SK-N-MC (cell line): ENCODE data around the gene PGAM5.
A peak's percentile ranks its signal among the peaks of the same experiment; 100 is the strongest.
"Not testable (repeated sequence)": the region's sequence is repeated elsewhere in the genome, so short reads cannot be mapped to it uniquely, and the experiment has no call there.

Source experiments
- DNase-seq: peaks from one replicate; pipeline ENCODE4 v3.0.0-alpha.2; 2011; ENCODE audit warnings: low read depth, low spot score
- H3K27ac ChIP-seq: fragments of 200-600 bp; sonication (generic); 2 replicates; pipeline ENCODE4 v1.5.1; 2016; ENCODE audit warnings: mixed run types
- H3K36me3 ChIP-seq: fragments of 200-600 bp; sonication (generic); 2 replicates; pipeline ENCODE4 v1.6.1; 2017; ENCODE audit warnings: antibody characterized with exemption, low read length, mixed read lengths; ENCODE audit not compliant: insufficient read depth
- H3K4me3 ChIP-seq: fragments of 200-600 bp; sonication (generic); 2 replicates; pipeline ENCODE4 v1.5.1; 2016
- H3K9ac ChIP-seq: fragments of 200-600 bp; sonication (generic); 2 replicates; pipeline ENCODE4 v1.8.0; 2017; ENCODE audit warnings: mixed run types, mixed read lengths; ENCODE audit not compliant: insufficient read length
- H3K9me3 ChIP-seq: fragments of 200-600 bp; sonication (generic); 2 replicates; pipeline ENCODE4 v1.6.1; 2017; ENCODE audit warnings: low read depth, mild to moderate bottlenecking, antibody characterized with exemption, low read length, moderate library complexity, mixed read lengths
- EZH2 ChIP-seq: fragments of 200-600 bp; sonication (generic); IDR thresholded peaks from one replicate; pipeline ENCODE4 v1.6.1; 2017; ENCODE audit warnings: antibody characterized with exemption
- FOXP2 ChIP-seq: optimal IDR thresholded peaks from 2 replicates; pipeline ENCODE3; 2011; ENCODE audit warnings: mild to moderate bottlenecking, moderate library complexity; ENCODE audit not compliant: insufficient read depth; ENCODE audit errors: extremely low read length, control extremely low read depth
- POLR2AphosphoS5 ChIP-seq: IDR thresholded peaks from 2 replicates; pipeline ENCODE4 v1.6.1; 2012; ENCODE audit warnings: mild to moderate bottlenecking, low read depth, low read length, borderline replicate concordance

PGAM5 gene

DNA sequence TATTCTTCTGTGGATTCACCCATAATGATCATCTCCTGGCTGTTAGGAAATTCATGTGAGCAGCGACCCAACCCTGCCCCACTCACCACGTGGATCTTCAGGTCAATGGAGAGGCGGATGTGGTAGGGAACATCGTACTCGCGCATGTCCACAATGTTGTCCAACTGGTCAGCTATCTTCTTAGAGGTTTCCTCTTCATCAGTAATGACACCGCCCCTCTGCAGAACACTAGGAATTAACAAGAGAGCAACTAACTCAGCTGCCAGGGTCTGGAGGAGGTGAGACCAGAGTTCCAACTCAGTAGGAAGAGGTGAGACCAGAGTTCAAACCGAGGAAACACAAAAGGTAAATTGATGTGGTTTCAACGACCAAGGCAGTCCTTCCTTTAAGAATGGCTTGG lies 33.1 kb upstream of the PGAM5 start:
- H3K36me3 ChIP-seq = peaks cover 87% of the 10 kb centered on the region

DNA sequence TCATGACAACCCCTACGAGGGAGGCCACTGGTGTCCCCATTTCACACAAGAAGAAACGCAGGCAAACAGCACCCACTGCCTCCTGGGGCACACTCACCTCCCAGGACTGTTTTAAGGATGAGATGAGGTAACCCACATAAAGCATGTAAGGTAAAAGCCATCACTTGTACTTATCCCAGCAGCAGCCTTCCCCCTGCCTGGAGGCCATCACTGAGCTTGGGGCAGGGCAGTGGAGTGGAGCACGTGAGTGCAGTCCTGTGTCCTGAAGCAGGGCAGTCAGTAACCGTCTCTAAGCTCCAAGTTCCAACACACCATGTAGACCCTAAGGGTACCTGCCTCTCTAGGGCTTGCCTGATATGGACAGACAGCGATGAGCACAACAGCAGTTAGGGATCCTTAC lies 25.2 kb upstream of the PGAM5 start:
- Histone ChIP-seq H3K9ac (no peak overlapping the region), H3K36me3 (peaks cover 42% of the 10 kb centered on the region), H3K4me3 (peak overlapping the region; percentile 88), H3K9me3 (0 out of 2 replicates have a peak, but pooled peaks cover 4% of the 10 kb centered on the region), H3K27ac (no peak overlapping the region)
- DNase-seq = no peak
- TF ChIP-seq FOXP2 = no peak
- TF ChIP-seq POLR2AphosphoS5 = no peak
- no peak for TF ChIP-seq EZH2

More for the DNA sequence above, 33.1 kb upstream of the PGAM5 start:
- H3K27ac ChIP-seq = no peak overlapping the region
- TF ChIP-seq POLR2AphosphoS5 (no peak), EZH2 (no peak), FOXP2 (no peak)
- H3K9me3 ChIP-seq = no peaks in the 10 kb centered on the region
- H3K9ac ChIP-seq = no peak overlapping the region
- DNase-seq = no peak
- H3K4me3 ChIP-seq = no peak overlapping the region

DNA sequence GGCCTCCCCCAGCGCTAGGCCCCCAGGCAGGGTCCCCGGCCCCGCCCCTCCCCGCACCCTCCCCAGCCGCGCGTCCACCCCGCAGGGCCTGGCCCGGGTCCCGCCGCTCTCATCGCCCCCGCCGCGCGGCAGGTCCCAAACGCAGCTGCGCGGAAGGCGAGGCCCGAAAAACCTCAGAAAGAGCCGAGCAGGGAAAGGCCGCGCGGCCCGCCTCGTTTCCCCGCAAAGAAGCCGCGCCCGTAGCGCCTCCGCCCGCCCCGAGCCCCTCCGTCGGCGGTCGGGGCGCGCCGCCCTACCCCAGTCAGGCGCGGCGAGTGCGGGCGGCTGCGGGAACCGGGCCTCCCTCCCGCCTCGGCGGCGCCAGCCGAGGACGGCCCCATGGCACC lies 23.8 kb upstream of the PGAM5 start:
- no peak for TF ChIP-seq FOXP2
- TF ChIP-seq EZH2 = no peak
- TF ChIP-seq POLR2AphosphoS5 = no peak
- Histone ChIP-seq H3K9ac (peak overlapping the region; percentile 91), H3K9me3 (0 out of 2 replicates have a peak, but pooled peaks cover 4% of the 10 kb centered on the region), H3K4me3 (peak overlapping the region; percentile 88), H3K36me3 (peaks cover 44% of the 10 kb centered on the region), H3K27ac (peak overlapping the region; percentile 92)
- DNase-seq = no peak

DNA sequence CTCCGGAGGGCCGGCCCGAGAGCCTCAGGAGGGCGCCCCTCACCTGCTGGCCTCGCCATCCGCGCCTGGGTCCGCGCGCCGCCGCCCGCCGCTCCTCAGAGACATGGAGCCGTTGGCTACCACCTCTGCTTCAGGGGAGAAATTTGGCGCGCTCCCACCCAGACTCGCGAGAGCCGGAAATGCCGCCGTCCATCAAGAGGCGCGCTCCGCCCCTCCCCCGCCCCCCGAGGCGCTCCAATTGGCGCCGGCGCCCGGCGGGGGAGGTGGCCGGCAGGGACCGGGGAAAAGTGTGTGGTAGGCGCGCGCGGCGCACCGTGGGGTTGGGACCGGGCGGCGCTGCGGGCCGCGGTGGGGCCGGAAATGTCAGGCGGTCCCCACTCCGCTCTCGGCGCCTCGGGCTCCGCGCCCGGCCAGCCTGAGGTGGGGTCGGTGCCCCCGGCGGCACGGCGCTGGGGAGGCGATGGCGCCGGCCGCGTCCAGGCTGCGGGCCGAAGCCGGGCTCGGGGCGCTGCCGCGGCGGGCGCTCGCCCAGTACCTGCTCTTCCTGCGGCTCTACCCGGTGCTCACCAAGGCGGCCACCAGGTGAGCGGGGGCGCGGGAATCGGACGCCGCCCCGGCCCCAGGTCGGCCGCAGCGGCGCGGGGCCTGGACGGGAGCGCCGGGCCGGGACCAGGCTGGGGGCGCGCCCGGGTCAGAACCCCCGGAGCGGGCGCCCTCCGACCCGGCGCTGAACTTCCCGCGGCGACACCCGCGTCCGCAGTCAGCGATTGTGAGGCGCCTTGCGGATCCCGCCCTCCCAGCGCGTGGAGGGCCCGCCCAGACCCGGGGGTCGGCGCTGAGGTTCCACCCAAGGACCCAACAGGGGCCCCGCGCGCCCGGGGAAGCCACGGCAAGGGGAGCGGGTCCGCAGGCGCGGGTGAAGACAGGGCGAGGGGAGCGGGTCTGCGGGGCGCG lies 23.2 kb upstream of the PGAM5 start, which contains the start of the genes POLE and PXMP2:
Gene POLE, minus strand, starts transcription at position 132 of the 954 bp plus-strand sequence. Its CDS starts 27 bp downstream, at position 105.
Gene PXMP2, plus strand, starts transcription at position 377 of the 954 bp plus-strand sequence. Its CDS starts 84 bp downstream, at position 461.
- H3K36me3 ChIP-seq = peaks cover 44% of the 10 kb centered on the region
- DNase-seq = peak; percentile 66
- TF ChIP-seq POLR2AphosphoS5 (peak; percentile 82), FOXP2 (no peak)
- 0 out of 2 replicates have a peak, but pooled peaks cover 4% of the 10 kb centered on the region for H3K9me3 ChIP-seq
- peak within 1 kb of the TSS; percentile 88 for H3K4me3 ChIP-seq
- H3K9ac ChIP-seq = peak within 1 kb of the TSS; percentile 91
- H3K27ac ChIP-seq = peak within 1 kb of the TSS; percentile 92

DNA sequence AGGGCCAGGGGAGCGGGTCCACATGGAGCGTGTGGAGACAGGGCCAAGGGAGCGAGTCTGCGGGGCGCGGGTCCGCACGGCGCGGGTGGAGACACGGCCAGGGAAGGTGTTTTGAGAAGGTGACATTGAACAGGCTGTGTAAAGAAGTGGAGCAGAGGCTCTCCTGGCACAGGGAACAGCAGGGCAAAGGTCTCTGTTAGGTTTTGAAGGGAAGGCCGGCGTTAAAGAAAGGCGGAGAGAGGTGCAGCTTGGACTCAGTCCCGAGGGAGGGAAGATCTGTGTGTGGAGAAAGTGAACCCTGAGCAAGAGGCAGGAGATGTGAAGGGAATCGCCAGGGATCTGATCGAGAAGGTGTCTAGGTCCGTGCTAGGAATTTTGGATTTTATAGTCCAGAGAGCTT lies 21.4 kb upstream of the PGAM5 start:
- Histone ChIP-seq H3K36me3 (peaks cover 33% of the 10 kb centered on the region), H3K27ac (peak overlapping the region; percentile 68; the same call in 1 of the 2 replicates), H3K4me3 (peak overlapping the region; percentile 52), H3K9ac (peak overlapping the region; percentile 37), H3K9me3 (no peaks in the 10 kb centered on the region)
- DNase-seq = no peak
- TF ChIP-seq FOXP2 (no peak), EZH2 (no peak), POLR2AphosphoS5 (no peak)

DNA sequence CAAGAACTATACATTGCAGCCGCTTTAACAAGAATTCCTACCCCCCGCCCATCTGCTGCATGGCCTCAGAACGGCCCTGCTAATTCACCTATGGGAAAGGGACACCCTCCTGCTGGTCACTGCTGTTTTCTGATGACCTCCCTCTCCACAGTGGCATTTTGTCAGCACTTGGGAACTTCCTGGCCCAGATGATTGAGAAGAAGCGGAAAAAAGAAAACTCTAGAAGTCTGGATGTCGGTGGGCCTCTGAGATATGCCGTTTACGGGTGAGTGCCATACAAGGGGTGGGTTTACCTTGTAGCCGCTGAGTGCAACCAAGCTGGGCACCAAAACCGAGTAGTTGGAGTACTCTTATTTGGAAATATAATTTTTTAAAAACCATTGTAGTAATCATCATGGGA lies 20.5 kb upstream of the PGAM5 start:
- Histone ChIP-seq H3K9me3 (no peaks in the 10 kb centered on the region), H3K9ac (no peak overlapping the region), H3K27ac (peak overlapping the region; percentile 68), H3K36me3 (peaks cover 35% of the 10 kb centered on the region), H3K4me3 (peak overlapping the region; percentile 52)
- TF ChIP-seq FOXP2 (no peak), POLR2AphosphoS5 (no peak), EZH2 (no peak)
- no peak for DNase-seq

DNA sequence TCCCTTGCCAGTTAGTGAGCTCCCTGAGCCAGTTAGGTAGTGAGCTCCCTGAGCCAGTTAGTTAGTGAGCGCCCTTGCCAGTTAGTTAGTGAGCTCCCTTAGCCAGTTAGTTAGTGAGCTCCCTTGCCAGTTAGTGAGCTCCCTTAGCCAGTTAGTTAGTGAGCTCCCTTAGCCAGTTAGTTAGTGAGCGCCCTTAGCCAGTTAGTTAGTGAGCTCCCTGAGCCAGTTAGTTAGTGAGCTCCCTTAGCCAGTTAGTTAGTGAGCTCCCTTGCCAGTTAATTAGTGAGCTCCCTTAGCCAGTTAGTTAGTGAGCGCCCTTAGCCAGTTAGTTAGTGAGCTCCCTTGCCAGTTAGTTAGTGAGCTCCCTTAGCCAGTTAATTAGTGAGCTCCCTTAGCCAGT lies 18.6 kb upstream of the PGAM5 start:
- not testable (repeated sequence) for DNase-seq, H3K9ac ChIP-seq, H3K9me3 ChIP-seq, H3K4me3 ChIP-seq
- Histone ChIP-seq H3K27ac (peak overlapping the region; percentile 39; the same call in 1 of the 2 replicates), H3K36me3 (peaks cover 45% of the 10 kb centered on the region)

DNA sequence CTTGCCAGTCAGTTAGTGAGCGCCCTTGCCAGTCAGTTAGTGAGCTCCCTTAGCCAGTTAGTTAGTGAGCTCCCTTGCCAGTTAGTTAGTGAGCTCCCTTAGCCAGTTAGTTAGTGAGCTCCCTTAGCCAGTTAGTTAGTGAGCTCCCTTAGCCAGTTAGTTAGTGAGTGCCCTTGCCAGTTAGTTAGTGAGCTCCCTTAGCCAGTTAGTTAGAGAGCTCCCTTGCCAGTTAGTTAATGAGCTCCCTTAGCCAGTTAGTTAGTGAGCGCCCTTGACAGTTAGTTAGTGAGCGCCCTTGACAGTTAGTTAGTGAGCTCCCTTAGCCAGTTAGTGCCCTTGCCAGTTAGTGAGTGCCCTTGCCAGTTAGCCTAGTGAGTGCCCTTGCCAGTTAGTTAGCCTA lies 15.8 kb upstream of the PGAM5 start:
- not testable (repeated sequence) for H3K4me3 ChIP-seq, H3K27ac ChIP-seq, DNase-seq, H3K9me3 ChIP-seq, H3K9ac ChIP-seq
- peaks cover 67% of the 10 kb centered on the region for H3K36me3 ChIP-seq

DNA sequence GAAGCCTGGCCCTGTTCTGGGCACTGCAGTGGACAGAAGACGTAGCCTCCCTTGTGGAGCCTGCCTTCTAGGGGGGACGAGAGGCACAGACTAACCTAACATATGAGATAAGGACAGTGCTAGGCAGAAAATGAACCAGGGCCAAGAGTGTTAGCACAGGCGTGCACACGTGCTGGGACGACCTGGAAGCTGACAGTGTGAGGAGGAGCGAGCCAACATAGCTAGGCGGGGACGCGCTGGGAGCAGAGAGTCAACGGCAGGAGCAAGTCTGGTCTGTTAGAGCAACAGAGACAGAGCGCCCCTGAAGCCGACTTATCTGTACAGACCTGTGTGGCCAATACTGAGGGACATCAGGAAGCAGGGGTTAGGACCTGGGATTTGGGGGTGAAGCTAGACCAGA lies 15.2 kb upstream of the PGAM5 start:
- DNase-seq = no peak
- TF ChIP-seq EZH2 (no peak), FOXP2 (no peak), POLR2AphosphoS5 (no peak)
- H3K9me3 ChIP-seq = no peaks in the 10 kb centered on the region

More for the DNA sequence above, 15.2 kb upstream of the PGAM5 start:
- Histone ChIP-seq H3K36me3 (peaks cover 67% of the 10 kb centered on the region), H3K27ac (no peak overlapping the region), H3K9ac (no peak overlapping the region), H3K4me3 (no peak overlapping the region)
